GM18870 (cell line): ENCODE data around the gene PLIN5.
"Not testable (repeated sequence)": the region's sequence is repeated elsewhere in the genome, so short reads cannot be mapped to it uniquely, and the experiment has no call there.

Source experiments
- ATAC-seq: cut with Tn5 transposase; IDR thresholded peaks from one replicate; pipeline ENCODE4 v1.9.1; 2021; ENCODE audit warnings: moderate library complexity; ENCODE audit not compliant: unreplicated experiment

Gene PLIN5

DNA sequence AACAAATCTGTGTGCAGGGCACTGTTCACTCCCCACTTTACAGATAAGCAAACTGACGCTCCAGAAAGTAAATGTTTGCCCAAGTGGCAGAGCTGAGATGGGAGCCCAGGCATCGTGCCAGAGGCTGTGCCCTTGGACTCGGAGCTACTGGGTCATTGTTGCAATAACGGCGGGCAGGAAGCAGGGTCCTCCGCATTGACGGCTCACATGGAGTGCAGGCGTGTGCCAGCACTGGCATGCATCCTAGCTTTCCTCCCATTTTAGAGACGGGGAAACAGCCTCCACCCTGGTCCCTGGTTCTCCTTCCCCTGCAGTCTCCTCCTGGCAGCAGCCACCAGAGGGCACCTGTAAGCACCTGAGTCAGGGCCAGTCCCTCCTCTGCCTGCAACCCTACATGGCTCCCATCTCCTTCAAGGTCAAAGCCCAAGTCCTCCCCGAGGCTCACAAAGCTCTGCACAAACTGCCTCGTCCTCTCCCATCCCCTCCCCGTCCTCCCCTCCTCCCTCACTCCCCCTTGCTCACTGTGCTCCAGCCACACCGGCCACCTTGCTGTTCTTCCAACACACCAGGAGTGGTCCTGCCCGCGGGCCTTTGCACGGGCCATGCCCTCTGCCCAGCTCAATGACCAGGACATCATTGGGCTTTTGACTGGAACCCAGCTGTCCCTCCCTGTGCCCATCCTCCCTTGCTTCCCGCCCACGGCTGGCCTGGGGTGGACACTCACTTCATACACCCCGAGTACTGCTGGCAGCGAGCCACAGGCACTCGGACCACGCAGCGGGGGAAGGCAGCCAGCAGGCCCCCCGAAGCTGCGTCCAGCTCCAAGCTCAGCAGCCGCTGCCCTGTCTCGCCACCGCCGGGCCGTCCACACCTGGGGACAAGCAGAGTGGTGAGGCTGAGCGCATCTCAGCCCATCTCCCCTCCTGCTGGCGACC, 12.5 kb upstream of the PLIN5 start:
- ATAC-seq = no peak

DNA sequence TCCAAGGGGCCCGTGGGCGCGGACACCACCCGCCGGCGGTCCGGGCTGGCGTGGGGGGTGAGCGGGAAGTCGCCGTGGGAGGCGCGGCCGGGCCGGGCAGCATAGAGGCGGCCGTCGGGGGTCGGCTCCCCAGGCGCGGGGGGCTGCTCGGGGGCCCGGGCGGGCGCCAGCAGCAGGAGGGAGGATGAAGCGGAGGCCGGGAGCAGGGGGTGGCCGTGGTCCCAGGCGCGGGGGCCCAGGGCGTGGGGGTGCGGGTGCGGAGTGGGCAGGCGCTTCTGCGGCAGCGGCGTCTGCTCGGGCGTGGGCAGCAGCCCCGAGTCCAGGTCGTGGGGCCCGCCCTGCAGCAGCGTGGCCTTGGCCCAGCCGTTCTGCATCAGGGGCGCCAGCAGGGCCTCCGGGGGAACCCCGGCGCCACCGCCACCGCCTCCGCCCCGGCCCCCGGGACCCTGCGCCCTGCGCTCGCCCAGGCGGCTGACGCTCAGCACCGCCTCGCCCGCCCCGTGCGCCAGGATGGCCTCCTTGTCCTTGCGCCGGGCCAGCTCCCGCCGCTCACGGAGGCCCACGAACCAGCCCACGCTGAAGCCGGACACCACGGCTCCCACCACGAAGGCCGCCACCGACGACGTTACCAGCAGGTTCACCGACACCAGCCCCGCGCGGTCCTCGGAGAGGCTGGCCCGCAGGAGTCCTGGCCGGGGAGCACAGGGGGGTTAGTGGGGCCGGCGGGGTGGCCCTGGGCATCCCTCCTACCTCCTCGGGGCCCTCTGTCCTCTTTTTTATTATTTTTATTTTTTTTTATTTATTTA, 9.0 kb upstream of the PLIN5 start:
- ATAC-seq = no peak

DNA sequence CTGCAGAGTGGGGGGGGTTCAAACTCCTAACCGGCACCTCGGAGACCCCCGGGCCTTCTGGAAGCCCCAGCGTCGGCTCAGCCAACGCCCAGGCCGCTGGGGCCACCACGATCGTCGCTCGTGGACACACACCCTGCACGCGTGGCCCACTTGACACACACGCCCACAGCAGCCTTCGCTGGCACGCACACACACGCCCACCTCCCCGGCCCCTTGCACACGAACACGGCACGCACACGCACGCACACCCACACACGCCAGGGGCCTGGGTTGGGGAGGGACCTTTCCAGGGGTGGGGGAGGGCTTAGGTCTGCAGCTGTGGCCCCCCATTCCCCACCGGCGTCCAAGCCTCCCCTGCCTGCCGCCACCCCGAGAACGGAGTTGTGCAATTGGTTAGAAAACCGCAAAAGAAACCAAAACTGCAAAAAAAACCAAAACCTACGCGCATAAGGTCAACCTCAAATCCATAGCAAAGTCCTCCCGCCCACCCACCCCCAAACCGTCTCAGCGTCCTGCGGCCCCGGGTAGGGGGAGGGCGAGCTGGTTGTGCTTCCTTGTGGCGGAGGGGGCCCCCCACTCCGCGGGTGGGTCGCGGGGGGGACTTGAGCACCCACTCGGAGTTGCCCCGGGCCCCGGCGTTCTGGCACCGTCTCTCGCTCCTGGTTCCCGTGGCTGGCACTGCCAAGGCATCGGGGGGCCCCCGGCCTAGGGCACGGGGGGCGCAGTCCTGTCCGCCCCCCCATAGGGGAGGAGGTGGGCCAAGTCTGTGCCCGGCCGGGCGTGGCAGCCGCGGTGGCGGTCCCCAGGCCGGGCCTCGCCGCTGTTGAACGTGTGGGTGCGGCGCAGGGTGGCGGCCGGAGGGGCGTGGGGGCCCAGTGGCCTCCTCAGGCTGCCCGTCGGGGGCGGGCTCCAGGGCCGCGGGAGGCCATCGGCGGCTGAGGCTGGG, 8.1 kb upstream of the PLIN5 start:
- ATAC-seq = no peak

DNA sequence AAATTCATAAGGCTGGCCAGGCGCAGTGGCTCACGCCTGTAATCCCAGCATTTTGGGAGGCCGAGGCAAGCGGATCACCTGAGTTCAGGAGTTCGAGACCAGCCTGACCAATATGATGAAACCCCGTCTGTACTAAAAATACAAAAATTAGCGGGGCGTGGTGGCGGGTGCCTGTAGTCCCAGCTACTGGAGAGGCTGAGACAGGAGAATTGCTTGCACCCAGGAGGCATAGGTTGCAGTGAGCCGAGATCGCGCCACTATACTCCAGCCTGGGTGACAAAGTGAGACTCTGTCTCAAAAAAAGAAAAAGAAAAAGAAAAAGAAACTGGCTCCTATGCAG, 6.8 kb upstream of the PLIN5 start:
- ATAC-seq = not testable (repeated sequence)

DNA sequence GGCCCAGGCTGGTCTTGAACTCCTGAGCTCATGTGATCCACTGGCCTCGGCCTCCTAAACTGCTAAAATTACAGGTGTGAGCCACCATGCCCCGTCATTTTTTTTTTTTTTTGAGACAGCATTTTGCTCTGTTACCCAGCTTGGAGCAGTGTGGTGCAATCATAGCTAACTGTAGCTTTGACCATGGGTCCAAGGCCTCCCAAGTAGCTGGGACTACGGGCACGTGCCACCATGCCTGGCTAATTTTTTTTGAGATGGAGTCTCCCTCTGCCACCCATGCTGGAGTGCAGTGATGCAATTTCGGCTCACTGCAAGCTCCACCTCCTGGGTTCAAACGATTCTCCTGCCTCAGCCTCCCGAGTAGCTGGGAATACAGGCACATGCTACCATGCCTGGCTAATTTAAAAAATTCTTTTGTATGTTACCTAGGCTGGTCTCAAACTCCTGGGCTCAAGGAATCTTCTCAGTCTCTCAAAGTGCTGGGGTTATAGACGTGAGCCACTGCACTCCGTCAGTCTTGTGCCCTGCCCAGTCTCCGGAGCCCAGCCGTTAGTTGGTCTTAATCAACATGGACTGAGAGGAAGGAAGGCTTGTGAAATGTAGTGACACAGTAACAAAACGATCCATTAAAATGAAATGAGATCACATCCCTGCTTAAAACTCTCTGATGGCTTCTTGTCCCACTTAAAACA, 6.2 kb upstream of the PLIN5 start:
- no peak for ATAC-seq

DNA sequence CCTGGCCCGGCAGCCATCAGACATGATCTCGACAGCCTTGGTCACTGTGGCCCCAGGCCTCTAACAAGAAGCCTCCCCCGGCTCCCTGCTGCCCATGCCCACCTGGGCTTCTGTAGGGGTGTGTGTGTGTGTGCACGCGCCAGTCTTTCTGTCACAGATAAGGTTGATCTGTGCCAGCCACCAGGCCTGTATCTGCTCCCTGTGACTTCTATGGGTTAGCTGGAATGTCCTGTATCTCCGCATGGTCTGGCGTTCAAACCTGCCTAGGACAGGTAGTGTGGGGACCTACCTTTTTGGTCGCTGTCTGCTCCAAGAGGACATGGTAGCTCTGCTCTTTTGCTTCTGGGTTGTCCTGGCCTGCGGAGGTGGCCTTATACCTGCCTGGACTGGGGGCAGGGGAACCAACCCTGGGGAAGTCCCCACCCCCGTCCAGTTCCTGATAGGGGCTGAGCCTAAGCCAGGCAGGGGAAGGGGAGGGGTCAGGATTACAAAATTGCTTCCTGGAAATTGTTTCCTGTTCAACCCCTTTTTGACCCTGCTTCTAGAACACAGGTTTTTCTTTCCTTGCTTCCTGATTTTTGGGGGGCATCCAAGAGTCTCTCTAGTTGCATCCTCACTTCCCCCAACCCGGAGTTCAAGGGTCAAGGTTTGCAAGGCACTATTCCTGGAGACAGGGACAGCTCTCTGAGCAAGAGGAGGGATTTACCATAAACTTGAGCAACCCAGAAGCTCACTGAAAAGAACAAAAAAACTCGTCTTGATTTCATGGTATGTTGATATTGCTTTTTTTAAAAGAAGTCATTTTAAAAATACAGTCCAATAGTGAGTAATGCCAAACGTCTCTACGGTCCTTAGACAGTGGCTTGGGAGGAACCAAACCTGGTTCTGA, 4.9 kb upstream of the PLIN5 start, which contains the start of gene LRG1:
LRG1 (minus strand) TSS at position 344 of the 889 bp plus-strand sequence; CDS start at position 321, 23 bp downstream.
- no peak for ATAC-seq

DNA sequence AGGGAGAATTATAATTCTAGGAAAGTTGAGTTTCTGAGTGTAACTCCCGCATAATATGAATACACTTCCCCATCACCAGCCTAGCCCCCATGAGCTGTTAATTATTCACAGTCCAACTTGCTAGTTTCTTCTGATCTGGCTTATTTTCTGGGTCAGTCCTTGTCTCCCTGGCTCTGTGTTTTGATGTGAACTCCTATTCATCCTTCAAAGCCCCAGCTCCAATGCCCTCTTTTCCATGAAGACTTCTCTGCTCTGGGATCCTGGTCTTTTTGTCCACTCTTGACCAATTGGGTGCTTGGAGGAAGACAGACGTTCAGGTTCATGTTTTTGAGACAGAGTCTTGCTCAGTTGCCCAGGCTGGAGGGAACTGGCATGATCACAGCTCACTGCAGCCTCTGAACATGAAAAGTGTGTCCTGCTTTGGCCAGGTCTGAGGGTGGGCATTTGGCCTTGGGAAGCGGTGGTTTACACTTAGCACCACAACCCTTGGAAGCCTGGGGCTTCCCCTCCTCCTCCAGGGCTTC, 4.2 kb upstream of the PLIN5 start:
- no peak for ATAC-seq

DNA sequence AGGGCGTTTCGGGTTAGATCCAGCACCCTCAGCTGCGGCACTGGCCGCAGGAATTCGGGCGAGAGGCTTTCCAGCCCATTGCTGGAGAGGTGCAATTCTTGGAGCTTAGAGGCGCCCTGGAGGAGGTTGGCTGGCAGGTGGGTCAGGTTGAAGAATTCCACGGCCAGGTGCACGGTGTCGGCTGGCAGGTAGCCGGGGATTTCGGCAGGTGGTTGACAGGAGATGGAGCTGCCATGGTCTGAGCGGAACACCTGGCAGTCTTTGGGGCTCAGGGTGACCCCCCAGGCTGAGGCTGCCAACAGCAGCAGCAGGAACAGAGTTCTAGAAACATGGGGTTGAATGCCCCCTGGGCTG, 3.6 kb upstream of the PLIN5 start:
- no peak for ATAC-seq

DNA sequence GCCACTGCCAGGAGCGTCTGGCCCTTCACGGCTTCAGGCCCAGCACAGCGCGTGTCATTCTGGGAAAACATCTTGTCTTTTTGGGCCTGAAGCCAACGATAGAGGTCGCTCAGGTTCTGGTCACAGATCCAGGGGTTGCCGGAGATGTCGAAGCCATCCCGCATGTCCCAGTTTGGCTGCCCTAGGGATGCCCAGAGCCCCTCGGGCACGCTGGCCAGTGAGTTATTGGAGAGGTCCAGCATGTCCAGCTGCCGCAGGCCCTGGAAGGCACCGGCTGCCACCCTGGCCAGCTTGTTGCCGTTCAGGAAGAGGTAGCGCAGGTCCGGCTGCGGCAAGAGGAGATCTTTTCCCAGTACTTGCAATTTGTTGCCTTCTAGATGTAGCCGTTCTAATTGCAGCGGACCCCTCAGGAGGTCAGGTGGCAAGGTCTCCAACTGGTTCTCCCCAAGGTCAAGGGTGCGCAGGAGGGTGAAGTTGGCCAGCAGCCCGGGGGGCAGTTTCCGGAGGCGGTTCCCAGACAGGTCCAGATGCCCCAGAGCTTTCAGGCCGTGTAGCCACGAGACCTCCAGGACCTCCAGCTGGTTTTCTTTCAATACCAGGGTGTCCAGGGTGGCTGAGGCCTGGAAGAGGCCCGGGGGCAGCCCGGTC, 3.1 kb upstream of the PLIN5 start:
- ATAC-seq = no peak

DNA sequence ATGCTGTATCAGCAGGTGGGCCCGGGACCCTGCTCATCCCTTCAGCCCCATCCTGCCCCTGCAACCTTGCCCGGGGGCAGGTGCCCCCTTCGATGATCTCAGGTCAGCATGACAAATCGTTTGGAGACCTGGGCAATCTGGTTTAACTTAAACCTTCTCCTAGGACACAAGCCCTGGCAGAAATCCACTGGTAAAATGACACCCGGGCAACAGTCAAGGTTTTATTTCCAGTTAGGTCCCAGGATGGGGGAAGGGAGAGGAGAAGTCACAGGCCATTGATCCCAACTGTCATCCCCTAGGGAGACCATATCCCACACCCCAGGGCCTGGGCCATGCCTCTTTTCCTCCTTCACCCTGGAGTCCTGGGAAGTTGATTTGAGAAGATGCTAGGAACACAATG, 1.8 kb upstream of the PLIN5 start:
- no peak for ATAC-seq

DNA sequence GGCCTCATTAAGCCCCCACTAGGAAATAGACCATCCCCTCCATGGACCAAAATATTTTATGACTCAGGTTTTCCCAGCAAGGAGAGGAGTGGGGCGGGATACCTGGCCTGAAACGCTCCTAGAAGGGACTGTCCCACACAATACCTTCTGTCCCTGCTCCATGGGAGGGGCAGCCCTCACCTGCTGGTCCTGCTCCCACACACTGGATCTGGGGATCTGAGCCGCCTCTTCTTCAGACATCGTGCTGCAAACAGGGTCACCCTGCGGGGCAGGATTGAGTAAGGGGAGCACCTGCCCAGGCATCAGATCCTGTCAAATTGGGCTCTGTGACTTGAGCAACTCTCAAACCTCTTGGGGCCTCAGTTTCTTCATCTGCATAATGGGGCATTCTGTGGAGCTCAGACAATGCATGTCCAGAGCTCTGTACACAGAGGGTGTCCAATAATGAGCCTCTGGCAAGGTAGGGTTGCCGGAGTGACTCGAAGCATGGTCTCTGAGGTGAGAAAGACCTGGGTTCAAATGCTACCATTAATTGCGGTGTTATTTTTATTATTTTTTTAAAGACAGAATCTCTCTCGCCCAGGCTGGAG, 1.1 kb downstream of the PLIN5 start:
- ATAC-seq = no peak

DNA sequence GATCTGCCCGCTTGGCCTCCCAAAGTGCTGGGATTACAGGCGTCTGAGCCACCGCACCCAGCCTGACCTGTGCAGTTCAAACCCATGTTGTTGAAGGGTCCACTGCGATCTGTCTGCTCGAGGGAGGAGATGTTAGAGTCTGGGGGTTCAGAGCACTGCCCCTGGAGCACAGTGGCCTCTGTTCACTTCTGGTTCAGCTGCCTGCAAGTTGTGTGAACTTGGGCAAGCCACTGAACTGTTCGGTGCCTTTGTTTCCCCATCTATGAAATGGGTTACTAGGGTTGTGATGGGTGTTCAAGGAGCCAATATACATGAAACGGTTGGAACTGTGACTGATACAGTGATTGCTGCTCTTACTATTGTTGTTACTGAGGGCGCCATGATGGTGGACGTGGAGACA, 1.7 kb downstream of the PLIN5 start:
- no peak for ATAC-seq

DNA sequence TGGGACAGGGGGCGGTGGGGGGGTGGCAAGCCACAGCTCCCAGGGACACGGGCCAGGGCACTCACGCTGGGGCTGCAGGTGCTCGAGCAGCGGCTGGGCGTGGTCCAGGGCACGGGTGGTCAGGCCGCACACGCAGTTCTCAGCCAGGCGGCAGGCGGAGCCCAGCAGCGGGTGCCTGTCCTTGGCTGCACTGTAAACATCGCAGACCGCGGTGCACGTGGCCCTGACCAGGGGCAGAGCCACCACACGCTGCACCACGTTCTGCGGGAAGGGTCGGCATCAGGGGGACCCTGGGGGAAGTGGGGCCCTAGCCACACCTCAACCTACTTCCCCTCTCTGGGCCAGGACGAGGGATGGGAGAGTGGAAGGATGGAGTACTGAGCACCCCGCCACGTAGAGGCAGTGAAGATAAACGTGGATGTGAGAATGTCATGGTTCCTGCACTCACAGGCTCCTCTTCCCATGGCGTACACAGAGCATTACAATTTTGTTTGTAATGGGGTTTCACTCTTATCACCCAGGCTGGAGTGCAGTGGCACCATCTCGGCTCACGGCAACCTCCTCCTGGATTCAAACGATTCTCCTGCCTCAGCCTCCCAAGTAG, 3.4 kb downstream of the PLIN5 start:
- ATAC-seq = no peak

DNA sequence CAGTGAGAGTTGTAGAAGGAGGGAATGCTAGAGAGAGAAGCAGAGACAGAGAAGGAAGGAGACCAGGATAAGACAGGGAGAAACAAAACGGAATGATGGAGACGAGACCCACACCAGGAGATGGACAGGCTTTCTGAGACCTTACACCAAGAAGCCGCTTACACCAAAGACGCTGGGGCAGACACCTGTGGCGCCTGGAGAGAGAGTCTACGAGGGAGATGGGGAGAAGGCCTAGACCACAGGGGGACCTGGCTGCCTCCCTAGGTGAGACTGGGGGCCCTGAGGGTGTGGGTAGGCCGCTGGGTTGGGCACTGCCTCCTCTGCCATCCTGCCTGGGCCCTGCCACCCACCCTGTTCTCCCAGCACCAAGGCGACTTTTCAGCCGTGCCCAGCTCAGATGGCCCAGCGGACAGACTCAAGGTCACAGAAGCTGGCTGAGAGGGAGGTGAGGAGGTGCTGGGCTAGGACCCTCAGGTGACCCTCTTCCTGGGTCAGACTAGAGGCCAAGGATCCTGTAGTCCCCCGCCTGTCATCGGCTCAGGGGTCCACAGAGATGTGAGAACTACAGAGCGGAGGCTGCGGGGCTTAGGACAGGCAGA, 5.0 kb downstream of the PLIN5 start:
- no peak for ATAC-seq

DNA sequence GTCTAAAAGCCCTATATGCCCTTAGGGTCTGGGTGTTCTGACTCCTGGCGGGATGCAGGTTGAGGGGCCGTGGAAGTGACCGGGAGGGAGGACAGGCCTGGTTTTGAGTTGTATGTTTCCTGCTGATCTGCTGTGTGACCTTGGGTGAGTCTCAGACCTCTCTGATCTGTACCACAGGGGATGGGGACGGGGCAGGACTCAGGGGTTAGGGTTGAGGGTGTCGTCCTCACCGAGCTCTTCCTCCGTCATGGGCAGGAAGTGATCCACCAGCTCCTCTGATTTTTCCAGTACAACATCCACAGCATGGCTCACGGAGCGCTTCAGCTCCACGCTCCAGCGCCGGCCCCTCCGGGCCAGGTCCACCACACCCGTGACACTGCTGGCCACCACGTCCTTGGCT, 6.2 kb downstream of the PLIN5 start:
- no peak for ATAC-seq

DNA sequence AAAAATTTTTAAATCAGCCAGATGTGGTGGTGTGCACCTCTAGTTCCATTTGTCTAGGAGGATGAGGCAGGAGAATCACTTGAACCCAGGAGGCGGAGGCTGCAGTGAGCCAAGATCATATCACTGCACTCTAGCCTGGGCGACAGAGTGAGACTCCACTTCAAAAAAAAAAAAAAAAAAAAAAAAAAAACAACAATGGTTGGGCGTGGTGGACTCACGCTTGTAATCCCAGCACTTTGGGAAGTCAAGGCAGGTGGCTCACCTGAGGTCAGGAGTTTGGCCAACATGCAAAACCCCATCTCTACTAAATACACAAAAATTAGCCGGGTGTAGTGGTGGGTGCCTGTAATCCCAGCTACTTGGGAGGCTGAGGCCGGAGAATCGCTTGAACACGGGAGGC, 7.6 kb downstream of the PLIN5 start:
- not testable (repeated sequence) for ATAC-seq

DNA sequence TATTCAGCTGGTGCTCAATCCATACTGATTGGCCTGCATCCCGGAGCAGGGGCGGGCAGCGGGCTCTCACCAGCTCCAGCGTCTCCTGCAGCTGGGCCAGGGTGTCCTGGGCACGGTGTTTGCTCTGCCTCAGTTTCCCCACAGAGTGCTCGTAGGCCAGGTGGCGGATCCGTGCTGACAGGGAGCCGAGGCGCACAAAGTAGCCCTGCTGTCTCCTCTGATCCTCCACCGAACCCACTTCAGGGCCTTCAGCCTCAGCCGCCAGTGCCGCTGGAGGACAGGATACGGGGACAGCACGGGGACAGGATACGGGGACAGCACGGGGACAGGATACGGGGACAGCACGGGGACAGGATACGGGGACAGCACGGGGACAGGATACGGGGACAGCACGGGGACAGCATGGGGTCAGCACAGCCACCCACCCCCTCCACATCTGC, 9.4 kb downstream of the PLIN5 start:
- ATAC-seq = no peak
